H9 (cell line): ENCODE results near the gene CCL17. TPM values are rescaled to one million over a fixed set of nuclear protein-coding genes. Genes with fewer than 3 reads are reported as not detected.

Experiments used
- DNase-seq: peaks from one replicate; pipeline ENCODE4 v3.0.0-alpha.2; 2017
- H2AFZ ChIP-seq: one replicate; pipeline ENCODE4 v1.6.1; 2013; ENCODE audit warnings: mild to moderate bottlenecking, low read length, control low read depth, moderate library complexity
- H2AK5ac ChIP-seq: 2 replicates; pipeline ENCODE4 v1.6.1; 2013; ENCODE audit warnings: low read length, control low read depth, mixed read lengths; ENCODE audit not compliant: insufficient read length
- H2BK120ac ChIP-seq: one replicate; pipeline ENCODE4 v1.6.1; 2013; ENCODE audit warnings: low read depth, mild to moderate bottlenecking, low read length, control low read depth, inconsistent platforms; ENCODE audit not compliant: poor library complexity, severe bottlenecking
- H2BK12ac ChIP-seq: 2 replicates; pipeline ENCODE4 v1.6.1; 2013; ENCODE audit warnings: low read length, control low read depth, mixed read lengths, low read depth; ENCODE audit not compliant: insufficient read length
- H2BK15ac ChIP-seq: 2 replicates; pipeline ENCODE4 v1.6.1; 2013; ENCODE audit warnings: low read depth, low read length, control low read depth
- H2BK20ac ChIP-seq: one replicate; pipeline ENCODE4 v1.6.1; 2013; ENCODE audit warnings: low read depth, mild to moderate bottlenecking, low read length, control low read depth, inconsistent platforms; ENCODE audit not compliant: poor library complexity, severe bottlenecking
- H2BK5ac ChIP-seq: 2 replicates; pipeline ENCODE4 v1.6.1; 2013; ENCODE audit warnings: low read length, control low read depth, mixed read lengths; ENCODE audit not compliant: insufficient read length
- H3K14ac ChIP-seq: 2 replicates; pipeline ENCODE4 v1.6.1; 2013; ENCODE audit warnings: low read length, control low read depth; ENCODE audit not compliant: insufficient read depth
- H3K18ac ChIP-seq: 2 replicates; pipeline ENCODE4 v1.6.1; 2013; ENCODE audit warnings: low read depth, mild to moderate bottlenecking, mixed read lengths, low read length, control low read depth; ENCODE audit not compliant: insufficient read length
- H3K23ac ChIP-seq: 2 replicates; pipeline ENCODE4 v1.6.1; 2013; ENCODE audit warnings: low read length, control low read depth, mixed read lengths, low read depth; ENCODE audit not compliant: insufficient read length
- H3K23me2 ChIP-seq: 2 replicates; pipeline ENCODE4 v1.6.1; 2013; ENCODE audit warnings: low read depth, mild to moderate bottlenecking, mixed read lengths, low read length, control low read depth; ENCODE audit not compliant: insufficient read length, poor library complexity, severe bottlenecking
- H3K27ac ChIP-seq: 2 replicates; pipeline ENCODE4 v1.5.1; 2013; ENCODE audit warnings: low read length, control low read depth, mixed read lengths, low read depth; ENCODE audit not compliant: insufficient read length
- H3K27me3 ChIP-seq: 2 replicates; pipeline ENCODE4 v1.6.1; 2013; ENCODE audit warnings: low read length, control low read depth, inconsistent platforms; ENCODE audit not compliant: insufficient read depth
- H3K4ac ChIP-seq: 2 replicates; pipeline ENCODE4 v1.6.1; 2013; ENCODE audit warnings: low read depth, mild to moderate bottlenecking, control low read depth, inconsistent platforms, low read length, moderate library complexity
- H3K4me1 ChIP-seq: 2 replicates; pipeline ENCODE4 v1.6.1; 2013; ENCODE audit warnings: low read length, control low read depth, inconsistent platforms; ENCODE audit not compliant: insufficient read depth
- H3K4me2 ChIP-seq: 2 replicates; pipeline ENCODE4 v1.6.1; 2013; ENCODE audit warnings: low read length, control low read depth, mixed read lengths; ENCODE audit not compliant: insufficient read length, insufficient read depth
- H3K56ac ChIP-seq: 2 replicates; pipeline ENCODE4 v1.6.1; 2013; ENCODE audit warnings: low read depth, mild to moderate bottlenecking, mixed read lengths, low read length, control low read depth; ENCODE audit not compliant: insufficient read length
- H3K79me1 ChIP-seq: 2 replicates; pipeline ENCODE4 v1.6.1; 2013; ENCODE audit warnings: low read depth, mild to moderate bottlenecking, moderate library complexity, low read length, control low read depth, inconsistent platforms; ENCODE audit not compliant: insufficient read depth, poor library complexity, severe bottlenecking
- H3K79me2 ChIP-seq: 2 replicates; pipeline ENCODE4 v1.6.1; 2013; ENCODE audit warnings: low read length, control low read depth, inconsistent platforms; ENCODE audit not compliant: insufficient read depth
- H3K9ac ChIP-seq: 2 replicates; pipeline ENCODE4 v1.6.1; 2013; ENCODE audit warnings: low read length, control low read depth, mixed read lengths; ENCODE audit not compliant: insufficient read length; ENCODE audit errors: extremely low read depth
- H3K9me3 ChIP-seq: one replicate; pipeline ENCODE4 v1.6.1; 2013; ENCODE audit warnings: low read depth, low read length, inconsistent platforms; ENCODE audit not compliant: control insufficient read depth
- H3T11ph ChIP-seq: one replicate; pipeline ENCODE4 v1.6.1; 2013; ENCODE audit warnings: mild to moderate bottlenecking, low read length, control low read depth, inconsistent platforms
- H4K20me1 ChIP-seq: one replicate; pipeline ENCODE4 v1.6.1; 2013; ENCODE audit not compliant: control insufficient read depth, insufficient read length, insufficient read depth
- H4K5ac ChIP-seq: 2 replicates; pipeline ENCODE4 v1.6.1; 2013; ENCODE audit warnings: low read depth, mild to moderate bottlenecking, mixed read lengths, low read length, control low read depth; ENCODE audit not compliant: insufficient read length
- H4K8ac ChIP-seq: replicated peaks from 2 replicates; pipeline ENCODE4 v1.6.1; 2013; ENCODE audit warnings: low read length, control low read depth, mixed read lengths, low read depth; ENCODE audit not compliant: insufficient read length
- H4K91ac ChIP-seq: 2 replicates; pipeline ENCODE4 v1.6.1; 2013; ENCODE audit warnings: low read depth, mild to moderate bottlenecking, moderate library complexity, mixed read lengths, low read length, control low read depth; ENCODE audit not compliant: insufficient read length
- H3K27ac Mint-ChIP-seq, 3 experiments: 2 replicates in 2 of 3; 3 replicates in 1 of 3; pipeline ENCODE4 v1.8.0; 2020 to 2021; ENCODE audit warnings: mixed read lengths in 3 of 3, mild to moderate bottlenecking in 1 of 3, moderate library complexity in 1 of 3
- H3K27me3 Mint-ChIP-seq: 2 replicates; pipeline ENCODE4 v1.8.0; 2021; ENCODE audit warnings: low read depth, mild to moderate bottlenecking, moderate library complexity, mixed read lengths
- H3K36me3 Mint-ChIP-seq, 3 experiments: 2 replicates in 2 of 3; 3 replicates in 1 of 3; pipeline ENCODE4 v1.8.0; 2020 to 2021; ENCODE audit warnings: low read depth in 3 of 3, mixed read lengths in 3 of 3; ENCODE audit not compliant: insufficient read depth in 1 of 3
- H3K4me1 Mint-ChIP-seq, 2 experiments: 2 replicates each; pipeline ENCODE4 v1.8.0; 2020; ENCODE audit warnings: mixed read lengths in 2 of 2
- H3K4me3 Mint-ChIP-seq, 2 experiments: 2 replicates in 1 of 2; 3 replicates in 1 of 2; pipeline ENCODE4 v1.8.0; 2020 to 2021; ENCODE audit warnings: mild to moderate bottlenecking in 2 of 2, mixed read lengths in 2 of 2, moderate library complexity in 1 of 2
- H3K9me3 Mint-ChIP-seq, 2 experiments: 2 replicates in 1 of 2; 3 replicates in 1 of 2; pipeline ENCODE4 v1.8.0; 2020; ENCODE audit warnings: mild to moderate bottlenecking in 2 of 2, mixed read lengths in 2 of 2, moderate library complexity in 1 of 2
- WGBS: extraction: QIAGEN DNeasy Blood & Tissue Kit; methylation state at CpG from one replicate; pipeline ENCODE4 v1.1.7; 2013; ENCODE audit warnings: missing lambda C conversion rate, low lambda C conversion rate, mixed read lengths; ENCODE audit not compliant: insufficient read length; ENCODE audit errors: extremely low coverage; 5-methylcytosine and 5-hydroxymethylcytosine counted together
- total RNA-seq: library from RNA; stranded (reverse); gene quantifications from 2 replicates; pipeline ENCODE4 v1.2.1, GENCODE V29; 2021
- TF ChIP-seq, protein P1 (sequence below): fragments of 200-600 bp; sonication (generic); conservative IDR thresholded peaks from 3 replicates; pipeline ENCODE4 v1.8.0; 2021; ENCODE audit warnings: antibody characterized with exemption, mild to moderate bottlenecking

CCL17 gene
- total RNA-seq, 1 experiment from 2014 or later: not detected

DNA sequence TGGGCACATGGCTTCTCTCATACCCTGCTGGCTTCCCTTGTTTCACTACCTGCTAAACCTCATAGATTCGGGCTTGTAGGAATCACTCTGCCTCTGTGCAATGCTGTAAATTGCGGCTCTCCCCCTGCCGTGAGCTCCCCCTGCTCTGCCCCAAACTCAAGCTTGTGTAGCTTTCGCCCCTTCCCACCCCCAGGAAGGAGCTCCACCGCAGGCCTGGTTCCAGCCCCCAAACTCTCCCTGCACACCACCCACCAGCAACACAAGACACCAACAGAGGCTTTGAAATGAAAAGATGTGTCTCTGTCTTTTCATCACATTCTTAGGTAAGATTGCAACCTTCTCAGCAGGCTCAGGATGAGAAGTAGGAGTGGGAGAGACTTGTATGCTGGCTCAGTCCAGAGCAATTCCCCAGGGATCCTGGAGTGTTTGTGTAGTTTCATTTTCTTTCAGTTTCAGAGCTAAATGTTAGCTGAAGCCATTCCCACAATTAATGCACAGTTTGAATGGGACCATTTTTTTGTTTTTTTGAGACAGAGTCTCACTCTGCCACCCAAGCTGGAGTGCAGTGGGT, 18.1 kb upstream of the CCL17 start:
- H3K14ac ChIP-seq: no peak overlapping the region
- H3T11ph ChIP-seq: no peak overlapping the region
- H3K4me1 Mint-ChIP-seq: peaks cover 5 to 18% of the 10 kb centered on the region in 2 experiments
- TF ChIP-seq, protein P1, sequence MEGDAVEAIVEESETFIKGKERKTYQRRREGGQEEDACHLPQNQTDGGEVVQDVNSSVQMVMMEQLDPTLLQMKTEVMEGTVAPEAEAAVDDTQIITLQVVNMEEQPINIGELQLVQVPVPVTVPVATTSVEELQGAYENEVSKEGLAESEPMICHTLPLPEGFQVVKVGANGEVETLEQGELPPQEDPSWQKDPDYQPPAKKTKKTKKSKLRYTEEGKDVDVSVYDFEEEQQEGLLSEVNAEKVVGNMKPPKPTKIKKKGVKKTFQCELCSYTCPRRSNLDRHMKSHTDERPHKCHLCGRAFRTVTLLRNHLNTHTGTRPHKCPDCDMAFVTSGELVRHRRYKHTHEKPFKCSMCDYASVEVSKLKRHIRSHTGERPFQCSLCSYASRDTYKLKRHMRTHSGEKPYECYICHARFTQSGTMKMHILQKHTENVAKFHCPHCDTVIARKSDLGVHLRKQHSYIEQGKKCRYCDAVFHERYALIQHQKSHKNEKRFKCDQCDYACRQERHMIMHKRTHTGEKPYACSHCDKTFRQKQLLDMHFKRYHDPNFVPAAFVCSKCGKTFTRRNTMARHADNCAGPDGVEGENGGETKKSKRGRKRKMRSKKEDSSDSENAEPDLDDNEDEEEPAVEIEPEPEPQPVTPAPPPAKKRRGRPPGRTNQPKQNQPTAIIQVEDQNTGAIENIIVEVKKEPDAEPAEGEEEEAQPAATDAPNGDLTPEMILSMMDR: no peak
- H4K8ac ChIP-seq: no peak overlapping the region
- H2BK120ac ChIP-seq: no peak overlapping the region
- no peak overlapping the region for H2BK12ac ChIP-seq
- H3K79me1 ChIP-seq: no peaks in the 10 kb centered on the region
- peaks cover 6% of the 10 kb centered on the region for H3K27me3 Mint-ChIP-seq
- H3K4me2 ChIP-seq: no peak overlapping the region
- H3K27ac ChIP-seq: no peak overlapping the region
- no peak overlapping the region for H2AFZ ChIP-seq
- H3K9ac ChIP-seq: no peak overlapping the region
- no CpG with 5 or more reads among the region's 5 CpGs for WGBS
- no peak overlapping the region for H3K4me3 Mint-ChIP-seq
- H2BK15ac ChIP-seq: no peak overlapping the region
- no peak overlapping the region for H2AK5ac ChIP-seq
- H4K20me1 ChIP-seq: no peaks in the 10 kb centered on the region
- H3K18ac ChIP-seq: no peak overlapping the region
- no peak overlapping the region for H2BK20ac ChIP-seq
- H3K23me2 ChIP-seq: no peaks in the 10 kb centered on the region
- H3K79me2 ChIP-seq: no peaks in the 10 kb centered on the region
- peak overlapping the region in 2 of 3 experiments; percentile 46 to 76; a peak in 2 of 7 replicates for H3K27ac Mint-ChIP-seq
- no peak overlapping the region for H4K91ac ChIP-seq
- H3K4ac ChIP-seq: no peak overlapping the region
- H3K36me3 Mint-ChIP-seq: no peaks in the 10 kb centered on the region
- no peak overlapping the region for H3K56ac ChIP-seq
- DNase-seq: no peak
- peaks cover 2 to 5% of the 10 kb centered on the region in 2 experiments; a peak in 2 of 5 replicates for H3K9me3 Mint-ChIP-seq
- H3K9me3 ChIP-seq: no peaks in the 10 kb centered on the region
- H2BK5ac ChIP-seq: no peak overlapping the region
- H4K5ac ChIP-seq: no peak overlapping the region
- H3K27me3 ChIP-seq: no peaks in the 10 kb centered on the region
- 0 out of 2 replicates have a peak, but pooled peaks cover 2% of the 10 kb centered on the region for H3K4me1 ChIP-seq
- H3K23ac ChIP-seq: no peak overlapping the region
